Measurements from ENCODE around the gene SLC33A1.

DNA sequence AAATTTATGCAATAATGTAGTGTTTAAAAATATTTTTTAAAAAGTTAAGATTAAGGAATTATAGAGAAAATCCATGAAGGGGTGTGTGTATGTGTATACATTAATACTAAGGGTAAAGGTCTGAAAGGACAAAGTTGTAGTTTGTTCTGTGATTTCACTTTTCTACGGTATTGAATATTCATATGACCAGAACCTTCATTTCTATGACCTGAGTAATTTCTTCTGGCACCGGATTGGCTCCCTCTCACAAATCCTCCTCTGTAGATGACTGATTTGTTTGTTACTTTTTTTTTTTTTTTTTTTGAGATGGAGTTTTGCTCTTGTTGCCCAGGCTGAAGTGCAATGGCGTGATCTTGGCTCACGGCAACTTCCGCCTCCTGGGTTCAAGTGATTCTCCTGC is 37.1 kb upstream of the SLC33A1 start:
- TF ChIP-seq, protein P1, sequence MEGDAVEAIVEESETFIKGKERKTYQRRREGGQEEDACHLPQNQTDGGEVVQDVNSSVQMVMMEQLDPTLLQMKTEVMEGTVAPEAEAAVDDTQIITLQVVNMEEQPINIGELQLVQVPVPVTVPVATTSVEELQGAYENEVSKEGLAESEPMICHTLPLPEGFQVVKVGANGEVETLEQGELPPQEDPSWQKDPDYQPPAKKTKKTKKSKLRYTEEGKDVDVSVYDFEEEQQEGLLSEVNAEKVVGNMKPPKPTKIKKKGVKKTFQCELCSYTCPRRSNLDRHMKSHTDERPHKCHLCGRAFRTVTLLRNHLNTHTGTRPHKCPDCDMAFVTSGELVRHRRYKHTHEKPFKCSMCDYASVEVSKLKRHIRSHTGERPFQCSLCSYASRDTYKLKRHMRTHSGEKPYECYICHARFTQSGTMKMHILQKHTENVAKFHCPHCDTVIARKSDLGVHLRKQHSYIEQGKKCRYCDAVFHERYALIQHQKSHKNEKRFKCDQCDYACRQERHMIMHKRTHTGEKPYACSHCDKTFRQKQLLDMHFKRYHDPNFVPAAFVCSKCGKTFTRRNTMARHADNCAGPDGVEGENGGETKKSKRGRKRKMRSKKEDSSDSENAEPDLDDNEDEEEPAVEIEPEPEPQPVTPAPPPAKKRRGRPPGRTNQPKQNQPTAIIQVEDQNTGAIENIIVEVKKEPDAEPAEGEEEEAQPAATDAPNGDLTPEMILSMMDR (IDR thresholded peaks at IDR 0.05; ENCODE audit: borderline replicate concordance, extremely low read depth, low read length, poor library complexity, severe bottlenecking): no peak
- TF ChIP-seq EZH2 (IDR thresholded peaks at IDR 0.05; ENCODE audit: borderline replicate concordance, low read depth, low read length, severe bottlenecking): no peak

Data from DND-41 (cell line).